HG03159 (cell line): ENCODE data around the gene STRN4.
"Not testable (repeated sequence)": the region's sequence is repeated elsewhere in the genome, so short reads cannot be mapped to it uniquely, and the experiment has no call there.

Experiments used
- ATAC-seq: cut with Tn5 transposase; IDR thresholded peaks from one replicate; pipeline ENCODE4 v1.9.1; 2021; ENCODE audit warnings: mild to moderate bottlenecking, moderate library complexity; ENCODE audit not compliant: unreplicated experiment

STRN4 gene

GRCh38 chr19:46746281-46747057 is at the start of gene STRN4:
Gene STRN4 (minus strand): TSS chr19:46746450. CDS start chr19:46746430, 20 bp downstream.
- no peak for ATAC-seq

- no peak for ATAC-seq
Observed at GRCh38 chr19:46791944-46792343, 45.7 kb upstream of the STRN4 start.

- ATAC-seq = no peak
Observed at GRCh38 chr19:46789371-46789770, 43.1 kb upstream of the STRN4 start.

- ATAC-seq = no peak
Observed at GRCh38 chr19:46788968-46789338, 42.7 kb upstream of the STRN4 start.

DNA sequence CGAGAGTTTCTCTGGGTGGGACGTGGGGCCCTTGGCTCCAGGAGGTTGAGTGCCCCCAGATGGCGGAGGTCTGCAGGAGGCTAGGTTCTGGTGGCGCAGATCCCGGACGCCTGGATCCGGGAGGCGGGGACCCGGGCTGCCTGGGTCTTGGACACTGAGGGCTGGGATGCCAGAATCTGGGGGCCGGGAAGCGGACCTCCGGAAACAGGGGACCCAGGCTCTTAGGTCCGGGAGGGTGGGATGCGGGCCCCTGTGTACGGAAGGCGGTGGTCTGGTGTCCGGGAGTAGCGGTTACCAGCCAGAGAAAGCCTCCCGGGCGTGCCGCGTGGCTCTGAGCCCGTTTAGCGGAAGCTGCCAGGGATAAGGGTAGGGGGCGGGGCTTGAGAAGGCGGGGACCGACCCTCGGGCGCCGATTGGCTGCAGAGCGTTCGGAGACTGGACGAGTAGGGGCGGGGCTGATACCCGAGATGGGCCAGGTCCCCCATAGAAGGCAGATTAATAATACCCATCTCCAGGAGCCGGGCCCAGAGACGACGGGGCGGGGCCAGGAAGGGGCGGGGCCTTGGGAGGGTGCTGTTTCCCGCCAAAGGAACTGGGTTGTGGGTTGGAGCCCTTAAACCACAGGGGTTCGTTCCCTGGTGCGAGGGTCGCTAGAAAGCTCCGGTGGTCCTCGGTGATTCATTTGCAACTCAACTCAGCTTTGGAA is 42.2 kb upstream of the STRN4 start, which contains the start of gene SLC1A5:
Gene SLC1A5 (minus strand): TSS at position 333 of the 706 bp plus-strand sequence. CDS start 629 bp downstream, outside the sequence.
- ATAC-seq = peak; percentile 69

- ATAC-seq = no peak
Observed at GRCh38 chr19:46787331-46788261, 41.3 kb upstream of the STRN4 start.

GRCh38 chr19:46787040-46787330 is 40.7 kb upstream of the STRN4 start:
- ATAC-seq = no peak

DNA sequence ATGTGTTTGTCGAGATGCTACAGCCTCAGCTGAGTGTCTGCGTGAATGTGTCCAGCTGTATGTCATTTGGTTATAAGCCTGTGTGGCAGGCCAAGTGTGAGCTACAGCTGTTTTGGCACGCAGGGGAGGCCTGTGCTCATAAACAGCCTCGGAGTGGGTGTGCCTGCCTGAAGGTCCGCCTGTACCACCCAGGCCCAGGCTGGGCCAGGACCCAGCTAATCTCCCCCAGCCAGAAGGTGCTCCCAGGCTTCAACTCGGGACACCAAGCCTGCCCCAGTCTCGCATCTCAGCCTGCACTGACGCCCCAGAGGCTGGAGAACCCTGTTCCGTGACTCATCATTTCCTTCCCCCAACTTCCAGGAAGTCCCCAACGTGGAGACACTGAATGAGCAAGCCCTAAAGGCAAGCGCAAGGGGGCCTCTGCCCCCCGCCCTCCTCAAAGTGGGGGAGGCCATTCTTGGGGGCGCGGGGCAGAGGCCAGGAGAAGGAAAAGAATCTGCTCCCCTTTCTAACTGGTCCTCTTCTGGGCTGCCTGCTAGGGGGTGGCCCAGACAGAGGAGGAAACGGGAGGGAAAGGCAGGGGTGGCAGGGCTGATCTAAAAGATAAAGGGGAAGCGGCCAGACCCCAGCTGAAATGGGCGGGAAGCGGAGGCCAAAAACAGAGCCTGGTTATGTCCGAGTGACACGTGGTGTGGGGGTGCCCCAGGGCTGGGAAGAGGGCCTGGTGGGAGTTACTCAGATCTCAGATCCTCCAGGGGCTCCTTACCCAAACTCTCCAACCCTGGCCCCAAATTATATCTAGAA is 40.2 kb upstream of the STRN4 start:
- no peak for ATAC-seq

DNA sequence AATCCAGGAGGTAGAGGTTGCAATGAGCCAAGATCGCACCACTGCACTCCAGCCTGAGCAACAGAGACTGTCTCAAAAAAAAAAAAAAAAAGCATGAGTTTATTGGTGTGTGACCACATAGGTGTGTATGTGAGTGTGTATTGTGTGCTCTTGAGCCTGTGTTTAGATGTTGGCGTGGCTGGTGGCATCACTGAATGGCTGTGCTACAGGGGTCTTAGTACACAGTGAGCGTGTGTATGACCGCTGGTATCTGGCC is 39.7 kb upstream of the STRN4 start:
- no peak for ATAC-seq

DNA sequence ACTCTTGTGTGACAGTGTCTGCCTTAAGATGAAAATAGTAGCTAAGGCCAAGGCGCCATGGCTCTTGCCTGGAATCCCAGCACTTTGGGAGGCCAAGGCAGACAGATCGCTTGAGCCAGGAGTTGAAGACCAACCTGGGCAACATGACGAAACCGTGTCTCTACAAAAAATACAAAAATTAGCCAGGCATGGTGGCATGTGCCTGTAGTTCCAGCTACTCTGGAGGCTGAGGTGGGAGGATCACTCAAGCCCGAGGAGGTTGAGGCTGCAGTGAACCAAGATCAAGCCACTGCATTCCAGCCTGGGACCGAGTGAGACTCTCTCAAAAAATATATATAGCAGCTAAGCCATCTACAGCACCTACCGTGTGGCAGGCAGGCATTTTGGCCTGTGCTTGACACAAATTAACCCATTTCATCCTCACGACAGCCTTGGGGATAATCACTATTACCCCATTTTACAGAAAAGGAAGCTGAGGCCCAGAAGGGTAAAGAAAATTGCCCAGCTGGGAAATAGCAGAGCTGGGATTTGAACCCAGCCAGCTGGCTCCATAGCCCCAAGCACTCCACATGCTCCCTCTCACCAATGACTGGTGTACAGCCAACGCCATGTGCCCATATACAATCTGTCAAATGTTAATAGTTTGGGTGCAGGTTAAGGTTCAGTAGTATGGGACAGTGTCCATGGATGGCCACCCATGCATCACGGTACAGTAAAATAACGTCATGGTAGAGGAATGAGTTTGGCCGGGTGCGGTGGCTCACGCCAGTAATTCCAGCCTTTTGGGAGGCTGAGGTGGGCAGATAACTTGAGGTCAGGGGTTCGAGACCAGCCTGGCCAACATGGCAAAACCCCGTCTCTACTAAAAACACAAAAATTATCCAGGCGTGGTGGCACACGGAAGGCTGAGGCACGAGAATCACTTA is 39.1 kb upstream of the STRN4 start:
- no peak for ATAC-seq

DNA sequence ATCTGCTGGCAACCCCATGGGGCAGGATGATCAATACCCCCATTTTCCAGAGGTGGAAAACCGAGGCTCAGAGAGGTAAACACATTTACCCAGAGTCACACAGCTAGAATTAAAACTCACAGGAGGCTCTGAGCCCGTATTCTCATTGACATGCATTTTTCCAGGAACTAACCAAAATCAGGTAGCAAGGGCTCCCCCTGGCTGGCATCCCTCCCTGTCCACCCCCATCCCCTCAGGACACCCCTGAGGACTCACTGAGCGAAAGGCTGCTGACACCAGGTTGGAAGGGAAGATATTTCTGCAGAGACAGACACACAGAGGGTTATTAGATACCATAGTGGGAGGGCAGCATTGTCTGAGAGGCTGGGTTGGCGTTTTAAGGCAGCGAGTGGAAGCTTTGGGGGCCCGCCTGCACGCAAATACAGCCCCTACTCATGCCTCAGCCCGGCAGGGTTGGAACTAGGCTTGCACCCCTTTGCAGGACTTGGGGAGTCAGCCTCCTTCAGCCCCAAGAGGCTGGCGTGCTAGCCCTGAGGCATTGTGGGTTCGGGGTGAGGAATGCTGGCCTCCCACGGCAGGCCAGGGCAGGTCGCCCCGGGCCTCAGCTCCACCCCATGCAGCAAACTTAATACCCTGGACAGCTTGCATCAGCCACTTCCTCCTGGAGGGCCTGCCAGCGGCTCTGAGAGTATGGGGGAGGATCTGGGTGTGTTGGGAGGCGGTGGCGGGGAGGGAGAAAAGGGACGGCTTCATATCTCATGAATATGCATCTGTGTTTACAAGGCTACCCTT is 38.2 kb upstream of the STRN4 start:
- no peak for ATAC-seq

DNA sequence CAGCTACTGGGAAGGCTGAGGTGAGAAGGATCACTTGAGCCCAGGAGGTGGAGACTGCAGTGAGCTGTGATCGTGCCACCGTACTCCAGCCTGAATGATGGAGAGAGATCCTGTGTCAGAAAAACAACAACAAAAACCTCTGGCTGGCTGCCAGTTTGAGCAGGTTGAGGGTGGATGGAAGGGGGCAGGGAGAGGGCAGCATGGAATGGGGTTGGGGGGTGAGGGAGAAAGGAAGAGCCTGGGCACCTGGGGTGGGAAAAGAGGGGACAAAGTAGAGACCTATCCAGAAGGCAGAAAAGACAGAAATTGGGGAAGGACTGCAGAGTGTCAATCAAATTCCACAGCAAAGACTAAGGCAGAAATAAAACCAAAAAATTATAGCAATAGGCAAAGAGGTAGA is 37.4 kb upstream of the STRN4 start:
- ATAC-seq = no peak

GRCh38 chr19:46782355-46783019 is 36.2 kb upstream of the STRN4 start:
- no peak for ATAC-seq

GRCh38 chr19:46777956-46778645 is 31.9 kb upstream of the STRN4 start:
- ATAC-seq = not testable (repeated sequence)

GRCh38 chr19:46776927-46777911 is 31.0 kb upstream of the STRN4 start:
- no peak for ATAC-seq

DNA sequence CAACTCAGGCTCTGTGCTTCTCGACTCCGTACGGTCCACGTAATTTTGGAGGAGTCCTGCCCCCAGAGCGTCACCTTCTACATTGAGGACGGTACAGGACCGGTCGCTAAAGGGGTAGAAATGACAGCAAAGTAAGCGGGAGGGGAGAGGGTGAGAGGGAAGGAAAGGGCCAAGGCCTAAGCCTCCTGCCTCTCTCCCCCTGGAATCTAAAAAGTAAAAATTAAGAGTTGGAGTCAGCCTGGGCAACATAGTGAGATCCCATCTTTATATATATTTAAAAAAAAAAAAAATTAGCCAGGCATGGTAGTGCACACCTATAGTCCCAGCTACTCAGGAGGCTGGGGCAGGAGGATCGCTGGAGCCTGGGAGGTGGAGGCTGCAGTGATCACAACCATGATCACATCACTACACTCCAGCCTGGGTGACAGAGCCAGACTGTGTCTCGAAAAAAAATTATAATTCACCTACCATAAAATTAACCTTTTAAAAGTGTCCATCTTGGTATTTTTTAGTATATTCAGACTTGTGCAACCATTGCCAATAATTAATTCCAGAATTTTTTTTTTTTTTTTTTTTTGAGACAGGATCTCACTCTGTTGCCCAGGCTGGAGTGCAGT is 29.5 kb upstream of the STRN4 start:
- no peak for ATAC-seq
